ENCODE data around the gene CTNND2.
"Not testable (repeated sequence)": the region's sequence is repeated elsewhere in the genome, so short reads cannot be mapped to it uniquely, and the experiment has no call there.

Gene CTNND2

GRCh38 chr5:11072568-11072967 is 831.7 kb downstream of the CTNND2 start:
- Histone ChIP-seq H3K4me2 (ENCODE audit: low read length) (no peak overlapping the region), H3K4me3 (ENCODE audit: low read length) (no peak overlapping the region), H3K27me3 (ENCODE audit: control insufficient read depth, low read length) (no peaks in the 10 kb centered on the region), H3K4me1 (ENCODE audit: control insufficient read depth, low read length) (no peaks in the 10 kb centered on the region), H3K9me2 (replicated peaks; ENCODE audit: control insufficient read depth, low read length) (no peaks in the 10 kb centered on the region), H3F3A (ENCODE audit: control insufficient read depth, insufficient read depth) (no peaks in the 10 kb centered on the region), H3K27ac (ENCODE audit: low read depth, low read length) (no peak overlapping the region), H3K79me2 (ENCODE audit: control insufficient read depth, low read length) (no peaks in the 10 kb centered on the region), H4K20me1 (ENCODE audit: control insufficient read depth, insufficient read depth, low read depth, low read length) (no peaks in the 10 kb centered on the region), H3K36me3 (ENCODE audit: control insufficient read depth, low read length) (no peaks in the 10 kb centered on the region), H3K9me3 (ENCODE audit: control insufficient read depth, insufficient read depth, low read length) (no peaks in the 10 kb centered on the region)
- TF ChIP-seq EZH2phosphoT487 (IDR thresholded peaks at IDR 0.05; ENCODE audit: borderline replicate concordance, low read length) (no peak), CTCF (IDR thresholded peaks at IDR 0.05; ENCODE audit: low read depth, low read length, poor library complexity, severe bottlenecking) (no peak)

GRCh38 chr5:11072076-11072475 is 832.2 kb downstream of the CTNND2 start:
- no peaks in the 10 kb centered on the region for H3F3A ChIP-seq (ENCODE audit: control insufficient read depth, insufficient read depth)
- no peaks in the 10 kb centered on the region for H3K9me3 ChIP-seq (ENCODE audit: control insufficient read depth, insufficient read depth, low read length)
- no peak overlapping the region for H3K27ac ChIP-seq (ENCODE audit: low read depth, low read length)
- H3K36me3 ChIP-seq (ENCODE audit: control insufficient read depth, low read length): no peaks in the 10 kb centered on the region
- H3K79me2 ChIP-seq (ENCODE audit: control insufficient read depth, low read length): no peaks in the 10 kb centered on the region
- H3K27me3 ChIP-seq (ENCODE audit: control insufficient read depth, low read length): no peaks in the 10 kb centered on the region
- TF ChIP-seq EZH2phosphoT487 (IDR thresholded peaks at IDR 0.05; ENCODE audit: borderline replicate concordance, low read length): no peak
- TF ChIP-seq CTCF (IDR thresholded peaks at IDR 0.05; ENCODE audit: low read depth, low read length, poor library complexity, severe bottlenecking): no peak
- H3K9me2 ChIP-seq (replicated peaks; ENCODE audit: control insufficient read depth, low read length): no peaks in the 10 kb centered on the region
- no peak overlapping the region for H3K4me2 ChIP-seq (ENCODE audit: low read length)
- H3K4me1 ChIP-seq (ENCODE audit: control insufficient read depth, low read length): no peaks in the 10 kb centered on the region
- H3K4me3 ChIP-seq (ENCODE audit: low read length): no peak overlapping the region
- H4K20me1 ChIP-seq (ENCODE audit: control insufficient read depth, insufficient read depth, low read depth, low read length): no peaks in the 10 kb centered on the region

GRCh38 chr5:11069041-11069440 is 835.2 kb downstream of the CTNND2 start:
- H3K79me2 ChIP-seq (ENCODE audit: control insufficient read depth, low read length): no peaks in the 10 kb centered on the region
- 0 out of 2 replicates have a peak, but pooled peaks cover 2% of the 10 kb centered on the region for H3K27me3 ChIP-seq (ENCODE audit: control insufficient read depth, low read length)
- TF ChIP-seq EZH2phosphoT487 (IDR thresholded peaks at IDR 0.05; ENCODE audit: borderline replicate concordance, low read length): no peak
- TF ChIP-seq CTCF (IDR thresholded peaks at IDR 0.05; ENCODE audit: low read depth, low read length, poor library complexity, severe bottlenecking): no peak
- no peaks in the 10 kb centered on the region for H3K9me3 ChIP-seq (ENCODE audit: control insufficient read depth, insufficient read depth, low read length)
- H3F3A ChIP-seq (ENCODE audit: control insufficient read depth, insufficient read depth): no peaks in the 10 kb centered on the region
- H3K4me3 ChIP-seq (ENCODE audit: low read length): no peak overlapping the region
- H4K20me1 ChIP-seq (ENCODE audit: control insufficient read depth, insufficient read depth, low read depth, low read length): no peaks in the 10 kb centered on the region
- no peaks in the 10 kb centered on the region for H3K4me1 ChIP-seq (ENCODE audit: control insufficient read depth, low read length)
- no peaks in the 10 kb centered on the region for H3K9me2 ChIP-seq (replicated peaks; ENCODE audit: control insufficient read depth, low read length)
- no peak overlapping the region for H3K4me2 ChIP-seq (ENCODE audit: low read length)
- H3K27ac ChIP-seq (ENCODE audit: low read depth, low read length): no peak overlapping the region
- no peaks in the 10 kb centered on the region for H3K36me3 ChIP-seq (ENCODE audit: control insufficient read depth, low read length)

- H3K9me3 ChIP-seq (ENCODE audit: control insufficient read depth, insufficient read depth, low read length); H3K27me3 ChIP-seq (ENCODE audit: control insufficient read depth, low read length); H3K4me2 ChIP-seq (ENCODE audit: low read length); H3K36me3 ChIP-seq (ENCODE audit: control insufficient read depth, low read length); H3K79me2 ChIP-seq (ENCODE audit: control insufficient read depth, low read length); H3F3A ChIP-seq (ENCODE audit: control insufficient read depth, insufficient read depth); H4K20me1 ChIP-seq (ENCODE audit: control insufficient read depth, insufficient read depth, low read depth, low read length); H3K4me1 ChIP-seq (ENCODE audit: control insufficient read depth, low read length); H3K27ac ChIP-seq (ENCODE audit: low read depth, low read length); H3K4me3 ChIP-seq (ENCODE audit: low read length); H3K9me2 ChIP-seq (replicated peaks; ENCODE audit: control insufficient read depth, low read length): not testable (repeated sequence)
Observed at GRCh38 chr5:11065723-11066122, 838.5 kb downstream of the CTNND2 start.

Data from DOHH2 (cell line).